Cardiac atrium fibroblast (primary cell): ENCODE results near the gene MCAM. TPM values are rescaled to one million over a fixed set of nuclear protein-coding genes. Genes with fewer than 3 reads are reported as not detected.

ENCODE experiments used
- total RNA-seq: library from RNA; depleted of rRNA; stranded (reverse); fragments of >200 nt; gene quantifications from 2 replicates; pipeline ENCODE4 v1.2.3, GENCODE V29; 2015

Gene MCAM
- total RNA-seq, result 51.3 and 129 TPM in 2 replicates

GRCh38 chr11:119316729-119317591, at the start of gene MCAM:
MCAM (minus strand) TSS chr11:119317130; CDS start chr11:119317101, 29 bp downstream.

GRCh38 chr11:119346605-119347004, 29.7 kb upstream of the MCAM start, which contains the start of gene MFRP:
MFRP (minus strand) TSS chr11:119346705; CDS start chr11:119346513, 192 bp downstream.

GRCh38 chr11:119340335-119341221, 23.6 kb upstream of the MCAM start, which contains the start of gene C1QTNF5:
C1QTNF5 (minus strand) TSS chr11:119340883; CDS start chr11:119340397, 486 bp downstream.

GRCh38 chr11:119334174-119334930, 17.4 kb upstream of the MCAM start, which contains the start of gene RNF26:
RNF26 (plus strand) TSS chr11:119334527; CDS start chr11:119335123, 596 bp downstream.

Other genes starting within 250 kb of the MCAM start
- gene VPS11, start 249.3 kb downstream of the MCAM start, total RNA-seq, result 16.8 and 26.4 TPM in 2 replicates
- gene HMBS, start 232.2 kb downstream of the MCAM start, total RNA-seq, result 3.4 and 22.4 TPM in 2 replicates
- gene DPAGT1, start 215.3 kb downstream of the MCAM start, total RNA-seq, result 16.4 and 23.2 TPM in 2 replicates
- 3.4 TPM in 2 replicates for gene C2CD2L, start 209.8 kb downstream of the MCAM start, total RNA-seq
- gene HINFP, start 195.6 kb downstream of the MCAM start, total RNA-seq, result 6.9 and 16.5 TPM in 2 replicates
- under 0.01 TPM in 1 of 2 replicates, not detected in the other for gene ABCG4, start 168.1 kb downstream of the MCAM start, total RNA-seq
- 8.8 and 11.8 TPM in 2 replicates for gene NLRX1, start 148.4 kb downstream of the MCAM start, total RNA-seq
- not detected in 2 replicates for gene NHERF4, start 131.7 kb downstream of the MCAM start, total RNA-seq
- 6.5 and 7.5 TPM in 2 replicates for gene CBL, start 110.8 kb downstream of the MCAM start, total RNA-seq
- 4.0 and 10.7 TPM in 2 replicates for gene RNF26, start 17.4 kb upstream of the MCAM start, total RNA-seq
- 13.8 and 24.2 TPM in 2 replicates for gene C1QTNF5, start 23.8 kb upstream of the MCAM start, total RNA-seq
- not detected in 2 replicates for gene MFRP, start 29.6 kb upstream of the MCAM start, total RNA-seq
- gene USP2, start 64.6 kb upstream of the MCAM start, total RNA-seq, result not detected in 2 replicates
- 45.8 and 46.6 TPM in 2 replicates for gene THY1, start 106.0 kb upstream of the MCAM start, total RNA-seq